NCI-H128 (cell line): ENCODE data around the gene STX3.

Experiments used
- DNase-seq: peaks from one replicate; lab custom pipeline; 2025; ENCODE audit not compliant: unreplicated experiment; lab: John Stamatoyannopoulos, UW

The STX3 gene

GRCh38 chr11:59754859-59755700, at the start of gene STX3:
STX3 (plus strand) TSS chr11:59755376; CDS start chr11:59755606, 230 bp downstream.
- DNase-seq = peak; percentile 44

GRCh38 chr11:59706518-59707285, 48.5 kb upstream of the STX3 start:
- no peak for DNase-seq

- DNase-seq = no peak
These were observed 47.8 kb upstream of the STX3 start for GRCh38 chr11:59707371-59707770.

GRCh38 chr11:59708537-59708936, 46.6 kb upstream of the STX3 start:
- no peak for DNase-seq

- no peak for DNase-seq
These were observed 44.9 kb upstream of the STX3 start for GRCh38 chr11:59710136-59710847.

GRCh38 chr11:59713745-59714144, 41.4 kb upstream of the STX3 start, which contains the start of gene OR10V1:
OR10V1 (minus strand) TSS chr11:59713845; CDS start chr11:59713845, 0 bp downstream.
- DNase-seq = no peak

GRCh38 chr11:59716051-59716450, 39.1 kb upstream of the STX3 start:
- no peak for DNase-seq

GRCh38 chr11:59719556-59719955, 35.6 kb upstream of the STX3 start:
- DNase-seq = no peak

- no peak for DNase-seq
These were observed 31.1 kb upstream of the STX3 start for GRCh38 chr11:59724066-59724465.

GRCh38 chr11:59727426-59727825, 27.8 kb upstream of the STX3 start:
- no peak for DNase-seq

GRCh38 chr11:59728154-59728553, 27.0 kb upstream of the STX3 start:
- DNase-seq = no peak

GRCh38 chr11:59728913-59729312, 26.3 kb upstream of the STX3 start:
- no peak for DNase-seq

- DNase-seq = no peak
These were observed 25.3 kb upstream of the STX3 start for GRCh38 chr11:59729834-59730233.

GRCh38 chr11:59730896-59731565, 24.1 kb upstream of the STX3 start:
- DNase-seq = no peak

GRCh38 chr11:59746111-59746510, 9.1 kb upstream of the STX3 start:
- DNase-seq = no peak

GRCh38 chr11:59753650-59754493, 1.3 kb upstream of the STX3 start:
- DNase-seq = peak; percentile 24

- no peak for DNase-seq
These were observed 700 bp upstream of the STX3 start for GRCh38 chr11:59754494-59754858.

GRCh38 chr11:59755701-59756557, 753 bp downstream of the STX3 start:
- no peak for DNase-seq

- no peak for DNase-seq
These were observed 1.3 kb downstream of the STX3 start for GRCh38 chr11:59756558-59756840.
